ENCODE measurements around the gene IFIT2.
A peak's percentile ranks its signal among the peaks of the same experiment; 100 is the strongest.
"Not testable (repeated sequence)": the region's sequence is repeated elsewhere in the genome, so short reads cannot be mapped to it uniquely, and the experiment has no call there.

The IFIT2 gene

DNA sequence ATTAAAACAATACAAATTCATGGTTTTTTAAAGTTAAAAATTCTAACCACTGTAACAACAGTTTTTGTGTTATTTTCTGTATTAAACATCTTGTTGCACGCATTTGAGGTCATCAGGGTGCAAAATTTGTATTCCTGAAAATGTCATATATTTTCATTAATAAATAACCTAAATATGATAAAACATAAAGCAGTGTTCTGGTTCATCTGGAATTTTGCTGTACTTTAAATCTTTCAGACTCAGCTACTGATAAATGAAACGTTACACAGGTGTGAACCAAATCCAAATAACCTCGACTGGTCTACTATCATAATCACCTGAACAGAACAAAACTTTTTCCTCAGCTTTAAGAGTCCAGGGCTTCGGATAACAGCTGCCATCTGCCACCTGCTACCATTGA lies 6.9 kb downstream of the IFIT2 start:
- peak in 2 of 3 donors; percentile 83 to 86 for DNase-seq

DNA sequence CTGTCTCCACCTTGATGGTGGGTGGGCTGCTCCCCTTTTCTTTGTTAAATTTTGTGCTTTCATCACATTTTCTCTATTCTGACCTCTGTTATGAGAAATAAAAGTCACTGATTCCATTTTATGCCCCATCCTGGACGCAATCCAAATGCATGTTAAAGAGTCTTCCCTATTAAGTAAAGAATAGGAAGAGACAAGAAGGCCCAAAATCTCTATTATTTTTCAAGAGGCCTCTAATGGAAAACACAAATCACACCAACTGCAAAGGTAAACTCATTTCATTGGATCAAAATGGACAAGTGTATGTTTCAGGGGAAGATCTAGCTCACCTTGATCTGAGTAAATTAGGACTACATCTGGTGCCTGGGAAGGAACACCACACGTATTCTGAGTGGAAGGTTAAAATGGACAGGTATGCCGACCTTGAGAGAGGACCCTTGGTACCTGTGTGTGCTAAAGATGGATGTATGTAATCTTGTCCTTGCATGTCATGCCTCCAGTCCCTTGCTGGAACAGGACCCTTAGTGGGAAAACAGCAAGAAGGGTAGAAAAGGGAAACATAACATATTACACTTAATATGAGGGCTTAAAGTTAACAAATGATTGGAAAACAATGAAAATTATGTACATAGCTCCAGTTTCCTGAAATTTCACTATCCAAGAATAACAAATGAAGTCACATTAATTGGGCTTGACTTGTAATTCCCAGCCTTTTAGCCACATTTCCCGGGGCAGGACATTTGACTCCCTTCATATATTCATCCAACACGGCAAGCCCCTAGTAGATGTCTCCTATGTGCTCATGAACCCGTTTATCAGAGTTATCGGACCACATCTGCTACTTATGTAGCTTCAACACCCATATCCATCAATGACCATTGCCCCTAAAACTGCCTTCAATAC lies 7.6 kb downstream of the IFIT2 start:
- peak; percentile 83 to 89 (median 88) for DNase-seq

DNA sequence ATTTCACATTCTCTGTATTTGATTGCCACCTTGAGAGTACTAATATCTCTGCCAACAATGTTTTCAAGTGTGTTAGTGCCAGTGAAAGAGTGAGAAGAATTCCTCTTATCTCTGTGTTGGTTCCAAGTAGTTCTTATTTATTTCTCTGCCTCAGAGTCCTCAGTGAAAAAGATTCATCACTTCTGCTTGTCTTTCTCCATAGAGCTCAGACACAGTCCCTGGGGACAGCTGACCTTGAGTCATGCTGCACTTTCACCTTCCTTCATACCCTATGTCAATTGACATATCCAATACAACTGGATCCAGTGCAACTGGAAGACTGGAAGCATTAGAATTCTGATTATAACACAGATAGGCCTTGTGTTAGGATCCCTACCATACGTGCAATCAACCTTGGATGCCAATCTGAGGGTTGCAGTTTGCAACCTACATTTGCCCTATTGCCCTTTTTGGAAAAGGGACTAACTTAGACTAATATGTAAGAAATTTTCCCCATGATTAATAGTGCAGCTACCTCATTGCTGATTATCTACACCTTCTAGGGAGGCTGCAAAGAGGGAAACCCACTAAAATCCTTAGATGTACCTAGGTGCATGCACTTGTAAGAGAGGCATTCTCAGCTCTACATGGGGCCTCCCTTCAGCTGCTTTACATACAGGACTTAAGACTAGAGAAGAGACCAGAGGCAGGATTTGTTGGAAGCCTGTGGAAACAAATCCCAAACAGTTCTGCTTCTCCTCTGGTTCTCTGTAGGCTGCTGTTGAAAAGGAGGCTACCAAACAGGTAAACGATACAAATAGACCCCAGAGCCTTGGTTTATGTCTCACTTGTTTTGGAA lies 8.4 kb downstream of the IFIT2 start:
- peak; percentile 74 to 88 (median 83) for DNase-seq

DNA sequence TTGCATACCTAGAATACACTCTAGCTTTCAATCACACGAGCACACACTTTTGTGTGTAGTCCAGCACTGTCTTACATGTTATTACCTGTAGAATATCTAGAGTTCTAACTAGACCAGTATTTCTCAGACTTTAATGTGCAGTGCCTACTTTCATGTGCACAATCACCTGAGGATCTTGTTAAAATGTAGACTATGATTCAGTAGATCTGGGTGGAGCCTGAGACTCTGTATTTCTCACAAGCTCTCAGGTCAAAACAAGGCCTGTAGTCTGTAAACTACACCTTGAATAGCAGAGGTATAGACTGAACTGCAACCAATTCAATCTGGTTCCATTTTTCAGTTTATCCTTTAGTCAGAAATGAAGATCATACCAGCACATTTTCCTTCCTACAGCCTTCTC lies 11.1 kb downstream of the IFIT2 start:
- DNase-seq: no peak

DNA sequence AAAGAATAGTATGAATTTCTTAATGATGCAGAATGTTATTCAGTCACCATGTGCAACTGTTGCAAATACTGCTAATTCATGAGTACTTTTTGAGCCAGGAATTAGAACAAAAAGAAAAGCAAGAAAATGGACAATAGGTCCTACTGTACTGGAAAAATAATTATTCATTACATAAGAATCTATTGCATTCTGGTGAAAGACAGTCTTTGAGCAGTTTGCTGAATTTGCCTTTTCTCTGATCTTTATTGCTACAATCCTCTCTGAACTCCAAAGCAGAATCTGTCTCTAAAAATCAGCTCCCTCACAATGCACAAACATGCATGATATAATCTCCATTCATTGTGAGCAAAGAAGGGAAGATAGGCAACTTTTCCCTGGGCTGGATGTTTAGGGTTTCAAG lies 12.8 kb downstream of the IFIT2 start:
- no peak for DNase-seq

DNA sequence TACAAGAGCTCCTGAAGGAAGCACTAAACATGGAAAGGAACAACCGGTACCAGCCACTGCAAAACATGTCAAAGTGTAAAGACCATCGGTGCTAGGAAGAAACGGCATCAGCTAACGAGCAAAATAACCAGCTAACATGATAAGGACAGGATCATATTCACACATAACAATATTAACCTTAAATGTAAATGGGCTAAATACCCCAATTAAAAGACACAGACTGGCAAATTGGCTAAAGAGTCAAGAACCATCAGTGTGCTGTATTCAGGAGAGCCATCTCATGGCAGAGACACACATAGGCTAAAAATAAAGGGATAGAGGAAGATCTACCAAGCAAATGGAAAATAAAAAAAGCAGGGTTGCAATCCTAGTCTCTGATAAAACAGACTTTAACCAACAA lies 16.2 kb downstream of the IFIT2 start:
- not testable (repeated sequence) for DNase-seq

DNA sequence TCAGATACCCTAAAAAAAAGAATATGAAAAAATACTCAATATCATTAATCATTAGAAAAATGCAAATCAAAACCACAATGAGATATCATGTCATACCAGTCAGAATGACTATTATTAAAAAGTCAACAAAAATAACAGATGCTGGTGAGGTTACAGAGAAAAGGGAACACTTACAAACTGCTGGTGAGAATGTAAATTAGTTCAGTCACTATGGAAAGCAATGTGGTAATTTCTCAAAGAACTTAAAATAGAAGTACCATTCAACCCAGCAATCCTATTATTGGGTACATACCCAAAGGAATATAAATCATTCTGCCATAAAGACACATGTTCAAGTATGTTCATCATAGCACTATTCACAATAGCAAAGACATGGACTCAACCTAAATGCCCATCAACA lies 23.2 kb downstream of the IFIT2 start:
- DNase-seq: peak; percentile 14 to 72 (median 54)

DNA sequence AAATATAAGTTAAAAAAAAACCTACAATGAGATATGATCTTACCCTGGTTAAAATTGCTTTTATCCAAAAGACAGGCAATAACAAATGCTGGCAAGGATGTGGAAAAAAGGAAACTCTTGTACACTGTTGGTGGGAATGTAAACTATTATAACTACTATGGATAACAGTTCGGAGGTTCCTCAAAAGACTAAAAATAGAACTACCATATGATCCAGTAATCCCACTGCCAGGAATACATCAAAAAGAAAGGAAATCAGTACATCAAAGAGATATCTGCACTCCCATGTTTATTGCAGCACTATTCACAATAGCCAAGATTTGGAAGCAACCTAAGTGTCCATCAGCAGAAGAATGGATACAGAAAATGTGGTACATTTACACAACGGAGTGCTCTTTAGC lies 24.0 kb downstream of the IFIT2 start:
- DNase-seq: peak in 1 of 3 donors; percentile 16

DNA sequence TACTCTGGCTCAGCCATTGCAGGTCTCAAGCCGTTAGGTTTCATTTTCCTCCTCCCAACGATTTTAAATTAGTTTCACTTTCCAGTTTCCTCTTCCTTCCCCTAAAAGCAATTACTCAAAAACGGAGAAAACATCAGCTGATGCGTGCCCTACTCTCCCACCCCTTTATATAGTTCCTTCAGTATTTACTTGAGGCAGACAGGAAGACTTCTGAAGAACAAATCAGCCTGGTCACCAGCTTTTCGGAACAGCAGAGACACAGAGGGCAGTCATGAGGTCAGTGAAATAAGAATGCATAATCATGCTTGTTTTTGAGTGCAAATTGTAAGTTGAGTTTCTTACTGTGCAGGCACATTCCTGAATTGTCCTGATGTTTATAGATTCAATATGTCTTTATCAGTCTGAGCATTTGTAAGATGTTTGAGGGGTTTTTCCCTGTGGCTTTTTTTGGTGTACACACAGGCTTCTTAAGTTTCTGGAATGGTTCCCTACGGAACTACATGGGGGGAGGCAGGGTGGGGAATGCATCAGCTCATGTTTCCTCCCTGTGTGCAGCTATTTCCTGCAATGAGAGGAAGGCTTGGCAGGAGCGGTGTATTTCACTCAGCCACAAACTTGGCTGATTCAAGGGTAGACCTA lies 26.1 kb downstream of the IFIT2 start, which contains the start of gene IFIT3:
Gene IFIT3 (plus strand): TSS at position 195 of the 639 bp plus-strand sequence. CDS start 77 bp downstream, at position 272.
- DNase-seq: peak; percentile 89 to 99 (median 97)

DNA sequence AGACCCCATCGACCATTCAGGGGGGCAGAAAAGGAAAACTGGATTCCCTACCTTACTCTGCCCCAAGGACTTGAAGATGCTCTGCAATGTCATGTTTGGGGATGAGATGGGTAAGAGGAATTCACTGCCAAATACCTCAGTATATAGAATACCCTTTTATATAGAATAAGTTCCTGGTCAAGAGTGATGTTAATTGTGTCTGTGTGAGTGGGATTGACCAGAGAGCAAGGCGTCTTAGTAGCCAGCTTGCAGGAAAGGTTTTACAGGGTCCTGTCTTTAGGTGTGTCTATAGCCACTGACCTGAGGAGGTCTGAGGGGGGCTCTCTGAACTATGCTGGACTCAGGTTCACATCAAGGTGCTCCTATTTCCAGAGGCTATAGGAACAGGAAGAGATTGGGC lies 27.3 kb downstream of the IFIT2 start:
- DNase-seq: peak in 2 of 3 donors; percentile 56 to 60

DNA sequence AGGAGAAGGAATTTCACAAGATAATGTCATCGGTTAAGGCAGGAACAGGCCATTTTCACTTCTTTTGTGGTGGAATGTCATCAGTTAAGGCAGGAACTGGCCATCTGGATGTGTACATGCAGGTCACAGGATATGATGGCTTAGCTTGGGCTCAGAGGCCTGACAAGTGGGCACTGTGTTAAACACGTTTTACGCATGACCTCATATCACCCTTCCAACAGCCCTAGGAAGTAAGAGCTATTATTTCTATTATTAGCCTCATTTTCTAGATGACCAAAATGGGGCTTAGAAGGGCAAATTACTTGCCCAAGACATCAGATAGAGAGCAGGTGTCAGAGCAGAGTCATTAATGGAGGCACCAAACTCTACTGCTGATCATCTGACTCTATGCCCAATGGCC lies 28.2 kb downstream of the IFIT2 start:
- peak; percentile 58 to 71 (median 69) for DNase-seq

DNA sequence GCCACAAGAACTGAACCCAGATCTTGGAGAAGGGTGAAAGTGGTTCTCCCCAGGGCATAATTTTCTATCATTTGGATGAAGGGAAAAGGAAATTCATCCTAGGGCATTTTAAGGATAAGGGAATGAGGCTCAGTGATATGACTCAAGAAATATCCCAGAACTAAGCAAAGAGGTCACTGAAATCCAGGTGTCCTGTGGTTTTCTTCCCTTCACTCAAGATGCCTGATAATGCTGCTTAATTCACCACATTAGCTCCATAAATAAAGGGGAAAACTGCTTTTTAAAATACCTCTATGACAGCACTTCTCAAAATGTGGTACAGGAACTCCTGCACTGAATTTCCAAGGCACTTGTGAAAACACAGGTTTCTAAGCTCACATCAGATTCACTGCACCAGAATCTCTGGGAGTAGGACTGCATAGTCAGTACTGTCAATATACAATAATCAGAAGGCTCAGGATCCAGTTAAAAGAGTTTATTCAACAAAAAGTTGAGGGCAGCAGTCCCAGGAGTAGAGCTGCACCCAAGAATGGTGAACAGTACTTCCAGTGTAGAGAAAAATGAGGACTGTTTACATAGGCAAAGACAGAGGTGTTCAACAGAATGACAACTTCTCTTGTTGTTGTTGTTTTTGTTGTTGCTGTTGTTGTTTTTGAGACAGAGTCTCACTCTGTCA lies 28.8 kb downstream of the IFIT2 start:
- peak in 2 of 3 donors; percentile 55 to 61 for DNase-seq

DNA sequence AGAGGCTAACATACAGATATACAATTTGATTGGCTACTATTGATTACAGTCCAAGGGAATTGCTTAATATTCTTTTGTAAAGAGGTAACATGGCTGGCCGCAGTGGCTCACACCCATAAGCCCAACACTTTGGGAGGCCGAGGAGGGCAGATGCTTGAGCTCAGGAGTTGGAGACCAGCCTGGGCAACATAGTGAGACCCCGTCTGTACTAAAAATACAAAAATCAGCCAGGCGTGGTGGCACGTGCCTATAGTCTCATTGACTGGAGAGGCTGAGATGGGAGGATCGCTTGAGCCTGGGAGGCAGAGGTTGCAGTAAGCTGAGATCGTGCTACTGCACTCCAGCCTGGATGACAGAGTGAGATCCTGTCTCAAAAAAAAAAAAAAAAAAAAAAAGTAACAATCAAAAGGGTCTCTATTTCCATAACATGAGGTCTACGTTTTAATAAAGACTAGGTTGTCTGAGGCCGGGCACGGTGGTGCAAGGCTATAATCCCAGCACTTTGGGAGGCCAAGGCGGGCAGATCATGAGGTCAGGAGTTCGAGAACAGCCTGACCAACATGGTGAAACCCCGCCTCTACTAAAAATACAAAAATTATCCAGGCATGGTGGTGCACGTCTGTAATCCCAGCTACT lies 29.8 kb downstream of the IFIT2 start:
- peak; percentile 50 to 61 (median 50) for DNase-seq

DNA sequence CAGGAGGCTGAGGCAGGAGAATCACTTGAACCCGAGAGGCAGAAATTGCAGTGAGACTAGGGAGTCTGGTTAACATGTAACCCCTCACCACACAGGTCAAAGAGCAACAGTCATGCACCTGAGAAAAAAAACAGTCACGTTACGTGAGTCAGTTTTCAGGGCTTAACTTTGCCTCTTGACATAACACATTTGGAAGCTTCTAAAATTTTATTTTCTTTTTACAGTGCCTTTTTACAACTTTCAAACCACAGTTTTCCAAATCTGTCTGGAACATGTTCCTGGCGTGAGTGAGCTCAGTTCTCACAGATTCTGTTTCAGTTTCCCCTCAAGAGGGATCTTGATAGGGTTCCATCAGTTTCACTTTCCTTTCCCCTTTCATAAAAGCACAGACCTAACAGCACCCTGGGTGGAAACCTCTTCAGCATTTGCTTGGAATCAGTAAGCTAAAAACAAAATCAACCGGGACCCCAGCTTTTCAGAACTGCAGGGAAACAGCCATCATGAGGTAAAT lies 30.3 kb downstream of the IFIT2 start:
- peak; percentile 85 to 94 (median 93) for DNase-seq

DNA sequence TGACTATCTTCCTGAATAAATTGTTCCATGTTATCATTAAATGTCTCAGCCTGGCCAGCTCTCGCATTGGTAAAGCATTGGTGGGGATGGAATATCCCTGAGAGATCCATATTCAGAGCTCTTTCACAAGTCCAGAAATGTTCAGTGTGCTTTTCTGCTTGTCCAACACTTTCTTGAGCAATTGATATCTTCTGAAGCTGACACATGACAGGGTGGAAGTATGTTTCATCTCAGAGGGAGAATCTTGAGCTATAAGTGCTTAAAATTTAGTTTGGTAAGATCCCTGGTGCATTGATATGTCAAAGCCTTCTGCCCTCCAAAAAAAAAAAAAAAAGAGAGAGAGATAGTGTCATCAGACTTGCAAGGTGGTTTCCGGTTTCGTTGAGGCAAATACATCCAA lies 33.4 kb downstream of the IFIT2 start:
- peak; percentile 46 to 73 (median 69) for DNase-seq

DNA sequence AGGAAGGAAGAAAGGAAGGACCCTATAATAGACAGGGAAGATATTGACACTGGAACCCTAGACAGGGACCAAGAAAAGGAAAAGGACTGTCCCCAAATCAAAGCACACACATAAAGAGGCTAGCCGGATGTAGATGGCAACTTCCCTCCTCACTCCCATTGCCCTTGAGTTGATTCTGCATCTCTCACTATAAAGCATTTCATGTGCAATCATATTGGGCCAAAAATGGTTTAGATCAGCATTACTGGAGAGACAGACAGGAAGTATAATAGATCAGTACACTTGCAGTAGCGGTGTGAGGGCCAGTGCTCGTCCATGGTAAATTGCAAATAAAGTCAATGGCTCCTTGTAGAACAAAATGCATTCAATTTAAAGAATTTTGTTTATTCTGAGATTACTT lies 34.4 kb downstream of the IFIT2 start:
- peak; percentile 44 to 63 (median 59) for DNase-seq

DNA sequence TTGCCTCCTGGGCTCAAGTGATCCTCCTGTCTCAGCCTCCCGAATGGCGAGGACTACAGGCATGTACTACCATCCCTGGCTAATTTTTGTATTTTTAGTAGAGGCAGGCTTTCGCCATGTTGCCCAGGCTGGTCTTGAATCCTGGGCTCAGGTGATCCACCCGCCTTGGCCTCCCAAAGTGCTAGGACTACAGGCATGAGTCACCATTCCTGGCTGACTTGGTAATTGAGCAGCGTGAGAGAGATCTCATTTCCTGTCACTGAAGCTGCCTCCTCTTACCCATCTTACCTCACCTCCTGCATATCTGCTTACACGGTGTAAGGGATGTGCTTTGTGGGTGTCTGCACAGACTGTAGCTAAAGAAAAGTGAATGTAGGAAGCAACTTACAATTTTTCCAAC lies 35.6 kb downstream of the IFIT2 start:
- DNase-seq: peak in 2 of 3 donors; percentile 55 to 61

DNA sequence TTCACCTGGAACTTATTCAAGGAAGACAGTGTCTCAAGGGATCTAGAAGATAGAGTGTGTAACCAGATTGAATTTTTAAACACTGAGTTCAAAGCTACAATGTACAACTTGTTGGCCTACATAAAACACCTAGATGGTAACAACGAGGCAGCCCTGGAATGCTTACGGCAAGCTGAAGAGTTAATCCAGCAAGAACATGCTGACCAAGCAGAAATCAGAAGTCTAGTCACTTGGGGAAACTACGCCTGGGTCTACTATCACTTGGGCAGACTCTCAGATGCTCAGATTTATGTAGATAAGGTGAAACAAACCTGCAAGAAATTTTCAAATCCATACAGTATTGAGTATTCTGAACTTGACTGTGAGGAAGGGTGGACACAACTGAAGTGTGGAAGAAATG lies 36.9 kb downstream of the IFIT2 start:
- DNase-seq: peak in 1 of 3 donors; percentile 52

DNA sequence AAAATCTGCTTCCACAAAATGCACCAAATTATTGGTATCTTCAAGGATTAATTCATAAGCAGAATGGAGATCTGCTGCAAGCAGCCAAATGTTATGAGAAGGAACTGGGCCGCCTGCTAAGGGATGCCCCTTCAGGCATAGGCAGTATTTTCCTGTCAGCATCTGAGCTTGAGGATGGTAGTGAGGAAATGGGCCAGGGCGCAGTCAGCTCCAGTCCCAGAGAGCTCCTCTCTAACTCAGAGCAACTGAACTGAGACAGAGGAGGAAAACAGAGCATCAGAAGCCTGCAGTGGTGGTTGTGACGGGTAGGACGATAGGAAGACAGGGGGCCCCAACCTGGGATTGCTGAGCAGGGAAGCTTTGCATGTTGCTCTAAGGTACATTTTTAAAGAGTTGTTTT lies 38.0 kb downstream of the IFIT2 start:
- DNase-seq: peak in 2 of 3 donors; percentile 57 to 59

DNA sequence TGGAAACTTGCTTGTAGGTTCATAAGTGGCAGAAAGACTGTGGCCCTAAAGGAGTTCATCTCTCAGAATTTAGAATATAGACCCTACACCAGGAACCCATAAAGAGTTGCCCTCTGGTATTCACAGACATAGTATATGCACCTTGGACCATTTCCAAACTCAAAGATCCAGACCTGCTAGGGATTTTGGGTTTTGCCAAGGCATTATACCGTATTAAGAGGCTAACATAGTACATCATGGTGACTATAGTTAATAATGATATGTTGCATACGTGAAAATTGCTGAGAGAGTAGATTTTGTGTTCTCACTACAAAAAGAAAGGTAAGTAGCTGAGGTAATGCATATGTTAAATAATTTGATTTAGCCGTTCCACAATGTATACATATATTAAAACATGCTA lies 39.8 kb downstream of the IFIT2 start:
- DNase-seq: peak in 2 of 3 donors; percentile 66 to 80

DNA sequence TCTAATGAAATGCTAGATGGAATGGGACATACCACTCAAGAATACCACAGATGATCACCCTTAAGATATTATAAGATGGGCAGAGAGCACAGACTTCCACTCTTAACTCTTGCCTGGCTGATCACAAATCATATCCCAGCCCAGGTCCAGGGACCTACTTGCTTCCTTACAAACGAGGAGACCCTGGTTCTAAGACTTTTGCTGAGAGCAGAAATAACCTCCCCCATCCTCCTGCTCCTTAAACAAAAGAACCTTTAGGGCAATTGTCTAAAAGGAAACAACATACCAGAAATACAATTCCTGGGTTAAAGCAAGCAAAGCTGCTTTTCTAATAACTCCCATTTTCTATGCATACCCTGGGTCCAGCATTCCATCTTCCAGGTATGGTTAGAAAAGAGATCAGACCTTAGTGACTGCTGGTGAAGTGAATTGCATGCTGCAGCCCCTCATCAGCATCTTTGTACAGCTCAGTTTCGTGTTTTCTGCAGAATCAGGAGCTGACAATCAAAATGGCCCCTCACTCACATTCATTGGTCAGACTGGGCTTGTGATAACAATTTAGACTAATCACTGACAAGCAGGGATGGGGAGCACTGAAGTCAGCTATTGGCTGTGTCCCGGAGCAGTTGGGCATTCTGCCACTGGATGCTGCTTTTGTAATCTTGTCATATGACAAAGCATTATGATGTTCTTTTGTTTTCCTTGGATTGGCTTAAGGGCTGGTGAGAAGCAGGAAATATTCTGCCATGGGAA lies 40.5 kb downstream of the IFIT2 start:
- peak; percentile 79 to 86 (median 80) for DNase-seq

Measured in suppressor macrophage treated with lipopolysaccharide for 1 hour (primary cell).